H1 (cell line): ENCODE data around the gene SLC6A12. TPM values are rescaled to one million over a fixed set of nuclear protein-coding genes. Genes with fewer than 3 reads are reported as not detected.

ENCODE experiments used
- CTCF ChIA-PET: fragments of 300-600 bp; sonication (Branson Sonifier 250); formaldehyde crosslinking; loops from one replicate; lab custom pipeline; 2021; ENCODE audit not compliant: partially characterized antibody; lab: Charles Lee
- POLR2A ChIA-PET: fragments of 300-600 bp; sonication (Branson Sonifier 250); formaldehyde crosslinking; loops from one replicate; lab custom pipeline; 2021; ENCODE audit warnings: inconsistent platforms; ENCODE audit not compliant: partially characterized antibody; lab: Charles Lee
- DNase-seq, 2 experiments: peaks; one replicate each; pipeline versions ENCODE4 v3.0.0 to v3.0.0-alpha.2; 2010 to 2022; ENCODE audit warnings: low spot score in 2 of 2, low read depth in 1 of 2, mixed read lengths in 1 of 2
- FAIRE-seq: peaks from 2 replicates; lab custom pipeline; 2011; peaks lifted over from hg19 to GRCh38; lab: Jason Lieb, UNC
- H2AFZ ChIP-seq: 2 replicates; pipeline ENCODE4 v1.8.1; 2012; ENCODE audit warnings: low read length, inconsistent platforms
- H2AK5ac ChIP-seq: 2 replicates; pipeline ENCODE4 v1.6.1; 2013; ENCODE audit warnings: low read depth, low read length
- H2BK120ac ChIP-seq: replicated peaks from 2 replicates; pipeline ENCODE3; 2013; ENCODE audit warnings: low read depth, low read length, inconsistent platforms
- H2BK12ac ChIP-seq: 2 replicates; pipeline ENCODE4 v1.6.1; 2013; ENCODE audit warnings: low read depth, low read length
- H2BK15ac ChIP-seq: 2 replicates; pipeline ENCODE4 v1.6.1; 2013; ENCODE audit warnings: low read length
- H2BK20ac ChIP-seq: 2 replicates; pipeline ENCODE4 v1.6.1; 2013; ENCODE audit warnings: low read length
- H2BK5ac ChIP-seq: 2 replicates; pipeline ENCODE4 v1.6.1; 2013; ENCODE audit warnings: low read depth, low read length
- H3K14ac ChIP-seq: 2 replicates; pipeline ENCODE4 v1.6.1; 2013; ENCODE audit warnings: inconsistent platforms; ENCODE audit not compliant: insufficient read length
- H3K18ac ChIP-seq: 2 replicates; pipeline ENCODE4 v1.6.1; 2013; ENCODE audit warnings: low read length; ENCODE audit errors: extremely low read depth
- H3K23ac ChIP-seq: 2 replicates; pipeline ENCODE4 v1.6.1; 2013; ENCODE audit warnings: inconsistent platforms; ENCODE audit not compliant: insufficient read length
- H3K23me2 ChIP-seq: 2 replicates; pipeline ENCODE4 v1.6.1; 2013; ENCODE audit warnings: low read depth, low read length
- H3K27ac ChIP-seq: 2 replicates; pipeline ENCODE4 v1.6.1; 2011; ENCODE audit warnings: low read depth, low read length, inconsistent platforms
- H3K27me3 ChIP-seq, 4 experiments: replicated peaks in 1 of 4; 1 replicate in 1 of 4; 2 replicates in 3 of 4; pipeline versions ENCODE4 v1.6.1 to v1.8.1; 2011 to 2013; ENCODE audit warnings: low read length in 3 of 4, mild to moderate bottlenecking in 3 of 4, inconsistent platforms in 2 of 4, mixed read lengths in 2 of 4, moderate library complexity in 1 of 4; ENCODE audit not compliant: control insufficient read depth in 3 of 4, insufficient read depth in 3 of 4; ENCODE audit errors: extremely low read depth in 1 of 4
- H3K36me3 ChIP-seq, 4 experiments: 2 replicates each; pipeline versions ENCODE4 v1.6.1 to v1.8.1; 2011 to 2013; ENCODE audit warnings: mild to moderate bottlenecking in 4 of 4, low read length in 3 of 4, moderate library complexity in 2 of 4, control low read depth in 1 of 4, inconsistent platforms in 1 of 4; ENCODE audit not compliant: insufficient read depth in 4 of 4, control insufficient read depth in 2 of 4
- H3K4ac ChIP-seq: replicated peaks from 2 replicates; pipeline ENCODE3; 2013; ENCODE audit warnings: low read length, low read depth, mixed read lengths, inconsistent platforms; ENCODE audit not compliant: insufficient read length
- H3K4me1 ChIP-seq, 4 experiments: replicated peaks in 1 of 4; 1 replicate in 1 of 4; 2 replicates in 3 of 4; pipeline versions ENCODE4 v1.6.1 to v1.8.1; 2011 to 2013; ENCODE audit warnings: low read length in 3 of 4, inconsistent platforms in 2 of 4, mixed read lengths in 1 of 4; ENCODE audit not compliant: insufficient read depth in 4 of 4, control insufficient read depth in 3 of 4
- H3K4me2 ChIP-seq, 2 experiments: 2 replicates each; pipeline versions ENCODE4 v1.6.1 to v1.8.1; 2011 to 2013; ENCODE audit warnings: low read depth in 2 of 2, low read length in 2 of 2, control low read depth in 1 of 2, inconsistent platforms in 1 of 2, mild to moderate bottlenecking in 1 of 2; ENCODE audit not compliant: insufficient read depth in 1 of 2
- H3K4me3 ChIP-seq, 4 experiments: fragments of 200-600, 300-600 bp in 1 of 4; sonication (generic), shearing (Covaris generic), sonication (Bioruptor Twin) in 1 of 4; 2 replicates each; pipeline versions ENCODE4 v1.5.1 to v1.8.1; 2011 to 2016; ENCODE audit warnings: low read length in 4 of 4, low read depth in 3 of 4, control low read depth in 2 of 4, inconsistent platforms in 2 of 4, mild to moderate bottlenecking in 2 of 4, mixed read lengths in 1 of 4, moderate library complexity in 1 of 4; ENCODE audit not compliant: insufficient read depth in 2 of 4; ENCODE audit errors: extremely low read depth in 1 of 4
- H3K56ac ChIP-seq: replicated peaks from 2 replicates; pipeline ENCODE3; 2013; ENCODE audit warnings: low read depth, mild to moderate bottlenecking, mixed read lengths, low read length, inconsistent platforms; ENCODE audit not compliant: insufficient read length
- H3K79me1 ChIP-seq: 2 replicates; pipeline ENCODE4 v1.6.1; 2013; ENCODE audit warnings: low read depth, low read length, control low read depth
- H3K79me2 ChIP-seq, 2 experiments: 2 replicates each; pipeline versions ENCODE4 v1.6.1 to v1.8.1; 2012 to 2013; ENCODE audit warnings: low read length in 2 of 2, mild to moderate bottlenecking in 2 of 2, inconsistent platforms in 1 of 2; ENCODE audit not compliant: insufficient read depth in 2 of 2, control insufficient read depth in 1 of 2
- H3K9ac ChIP-seq, 4 experiments: replicated peaks in 1 of 4; 1 replicate in 1 of 4; 2 replicates in 3 of 4; pipeline versions ENCODE4 v1.6.1 to v1.8.1; 2011 to 2013; ENCODE audit warnings: low read depth in 3 of 4, low read length in 3 of 4, control low read depth in 2 of 4, mild to moderate bottlenecking in 2 of 4, moderate library complexity in 2 of 4, inconsistent platforms in 1 of 4; ENCODE audit errors: extremely low read depth in 1 of 4
- H3K9me3 ChIP-seq, 2 experiments: 2 replicates each; pipeline versions ENCODE4 v1.6.1 to v1.8.1; 2012 to 2013; ENCODE audit warnings: mild to moderate bottlenecking in 2 of 2, moderate library complexity in 2 of 2, control low read depth in 1 of 2, inconsistent platforms in 1 of 2, low read depth in 1 of 2, low read length in 1 of 2, mixed read lengths in 1 of 2; ENCODE audit not compliant: insufficient read depth in 2 of 2
- H4K20me1 ChIP-seq, 2 experiments: replicated peaks in 1 of 2; 2 replicates each; pipeline versions ENCODE3 to v1.8.1; 2011 to 2013; ENCODE audit warnings: inconsistent platforms in 2 of 2, low read length in 2 of 2, mild to moderate bottlenecking in 1 of 2; ENCODE audit not compliant: insufficient read depth in 2 of 2, control insufficient read depth in 1 of 2
- H4K5ac ChIP-seq: 2 replicates; pipeline ENCODE4 v1.6.1; 2013; ENCODE audit warnings: low read length, low read depth, mixed read lengths, inconsistent platforms; ENCODE audit not compliant: insufficient read length
- H4K8ac ChIP-seq: 2 replicates; pipeline ENCODE4 v1.8.0; 2013; ENCODE audit warnings: mild to moderate bottlenecking, moderate library complexity, low read length, inconsistent platforms; ENCODE audit not compliant: insufficient read depth; ENCODE audit errors: extremely low read depth
- H4K91ac ChIP-seq: replicated peaks from 2 replicates; pipeline ENCODE3; 2013; ENCODE audit warnings: low read length, mixed read lengths, inconsistent platforms; ENCODE audit not compliant: insufficient read length
- CHD2 ChIP-seq: IDR thresholded peaks from 2 replicates; pipeline ENCODE4 v1.6.1; 2012; ENCODE audit warnings: low read length, improper control_type of control experiment
- CREB1 ChIP-seq: IDR thresholded peaks from 2 replicates; pipeline ENCODE4 v1.6.1; 2012; ENCODE audit warnings: inconsistent platforms
- CTBP2 ChIP-seq: IDR thresholded peaks from 2 replicates; pipeline ENCODE4 v1.7.0; 2011; ENCODE audit warnings: borderline replicate concordance, mild to moderate bottlenecking, moderate library complexity, mixed read lengths, low read length; ENCODE audit not compliant: insufficient read depth, insufficient read length
- HDAC6 ChIP-seq: IDR thresholded peaks from one replicate; pipeline ENCODE4 v1.7.1; 2012; ENCODE audit warnings: low read depth, mild to moderate bottlenecking, inconsistent platforms, low read length, moderate library complexity
- KDM5A ChIP-seq: fragments of 200-600 bp; IDR thresholded peaks from 2 replicates; pipeline ENCODE4 v1.7.1; 2012; ENCODE audit warnings: mild to moderate bottlenecking, low read length, inconsistent platforms, mixed read lengths
- MAX ChIP-seq: IDR thresholded peaks from 2 replicates; pipeline ENCODE4 v1.6.1; 2012; ENCODE audit warnings: inconsistent platforms
- POLR2A ChIP-seq, 2 experiments: IDR thresholded peaks; 1 replicate in 1 of 2; 2 replicates in 1 of 2; pipeline ENCODE4 v1.6.1; 2011; ENCODE audit warnings: low read depth in 2 of 2, low read length in 2 of 2, mild to moderate bottlenecking in 2 of 2; ENCODE audit errors: control extremely low read depth in 1 of 2
- POLR2AphosphoS5 ChIP-seq: IDR thresholded peaks from 2 replicates; pipeline ENCODE4 v1.6.1; 2011; ENCODE audit warnings: low read depth, low read length
- SAP30 ChIP-seq: fragments of 300-600 bp; sonication (generic); IDR thresholded peaks from 2 replicates; pipeline ENCODE4 v1.7.1; 2012; ENCODE audit warnings: low read length, moderate library complexity, mild to moderate bottlenecking, inconsistent platforms; ENCODE audit not compliant: insufficient read depth, insufficient replicate concordance
- SP2 ChIP-seq: IDR thresholded peaks from 2 replicates; pipeline ENCODE4 v1.6.1; 2012; ENCODE audit warnings: mild to moderate bottlenecking, low read length, inconsistent platforms
- TAF7 ChIP-seq: optimal IDR thresholded peaks from 2 replicates; pipeline ENCODE3; 2011; ENCODE audit warnings: low read depth, mild to moderate bottlenecking, inconsistent platforms, low read length, moderate library complexity, borderline replicate concordance
- WGBS, 2 experiments: shearing (Covaris generic) in 1 of 2; methylation state at CpG; one replicate each; pipeline versions ENCODE4 v1.1.6 to v1.1.7; 2013 to 2015; ENCODE audit warnings: low lambda C conversion rate in 2 of 2, mixed read lengths in 2 of 2, inconsistent platforms in 1 of 2, low coverage in 1 of 2, missing lambda C conversion rate in 1 of 2; ENCODE audit not compliant: insufficient replicate concordance in 2 of 2, insufficient coverage in 1 of 2, insufficient read length in 1 of 2; ENCODE audit errors: extremely low coverage in 1 of 2, missing lambda C conversion rate in 1 of 2; 5-methylcytosine and 5-hydroxymethylcytosine counted together
- polyA plus RNA-seq, 7 experiments: library from polyadenylated mRNA; depleted of rRNA in 3 of 7; stranded (reverse) in 5 of 7; unstranded in 2 of 7; fragments of >200 nt in 5 of 7; fragments of 200-250 nt in 2 of 7; gene quantifications; 1 replicate in 5 of 7; 2 replicates in 1 of 7; 4 replicates in 1 of 7; pipeline versions ENCODE4 v1.2.1 to v1.2.3, GENCODE V29; 2011 to 2013; ENCODE audit warnings: missing spikeins in 2 of 7, mixed read lengths in 2 of 7
- total RNA-seq: library from RNA; stranded (reverse); fragmentation: NEBNext Ultra II Directional; extraction: Animal tissue kit (Norgen Biotek cat#: 25700); gene quantifications from 2 replicates; pipeline ENCODE4 v1.2.1, GENCODE V29; 2021
- TF ChIP-seq, protein P1 (sequence below): IDR thresholded peaks from 2 replicates; pipeline ENCODE4 v1.6.1; 2011; ENCODE audit warnings: low read length, improper control_type of control experiment

Gene SLC6A12
- total and polyA plus RNA-seq, 2 of the 8 experiments (the other 6 are each of a cell fraction or from before 2014, with no cell fraction given), result 0.70 to 1.1 TPM

GRCh38 chr12:165862-166368, 48.0 kb downstream of the SLC6A12 start:
- no peak overlapping the region for H3K4me2 ChIP-seq
- no peak overlapping the region for H3K56ac ChIP-seq
- H3K27ac ChIP-seq, result no peak overlapping the region
- FAIRE-seq (no peak), DNase-seq (no peak)
- ChIA-PET POLR2A (interaction anchor here (1.3 kb wide), 1 partner anchor 13 kb away, joined by 3 read pairs; no protein-coding TSS in a partner anchor), CTCF (interaction anchor here (0.7 to 3.6 kb wide), 10 partner anchors 11 to 54 kb away, joined by 3 to 29 read pairs (median 5); no protein-coding TSS in a partner anchor)
- H4K91ac ChIP-seq, result no peak overlapping the region
- no peak overlapping the region for H2AFZ ChIP-seq
- no peak overlapping the region for H4K5ac ChIP-seq
- no peak overlapping the region for H3K23ac ChIP-seq
- H3K4ac ChIP-seq, result no peak overlapping the region
- H3K9me3 ChIP-seq, result no peaks in the 10 kb centered on the region
- H4K20me1 ChIP-seq, result no peaks in the 10 kb centered on the region
- no peaks in the 10 kb centered on the region for H3K79me2 ChIP-seq
- H3K27me3 ChIP-seq, result peaks cover 0 to 3% (median 2%) of the 10 kb centered on the region in 4 experiments; a peak in 1 of 7 replicates
- H2BK120ac ChIP-seq, result no peak overlapping the region
- H4K8ac ChIP-seq, result peak overlapping the region; percentile 69; the same call in 1 of the 2 replicates
- no peak overlapping the region for H2AK5ac ChIP-seq
- no peak overlapping the region for H3K18ac ChIP-seq
- H3K79me1 ChIP-seq, result no peaks in the 10 kb centered on the region
- no peak overlapping the region for H2BK12ac ChIP-seq
- H3K9ac ChIP-seq, result no peak overlapping the region
- no peak overlapping the region for H3K4me3 ChIP-seq
- H3K4me1 ChIP-seq, result peaks cover 3 to 25% (median 16%) of the 10 kb centered on the region in 4 experiments
- H2BK5ac ChIP-seq, result no peak overlapping the region
- 88% methylated on average over 13 of the region's 15 CpGs; no CpG with 5 or more reads in 1 of the 2 experiments for WGBS, 2 experiments
- no peak overlapping the region for H2BK15ac ChIP-seq
- H2BK20ac ChIP-seq, result no peak overlapping the region
- no peaks in the 10 kb centered on the region for H3K23me2 ChIP-seq
- H3K36me3 ChIP-seq, result no peaks in the 10 kb centered on the region
- H3K14ac ChIP-seq, result no peak overlapping the region
- TF ChIP-seq POLR2AphosphoS5 (no peak), POLR2A (IDR thresholded peaks at IDR 0.05; ENCODE audit: control extremely low read depth in 1 of 2, low read depth in 2 of 2, low read length in 2 of 2) (no peak), HDAC6 (no peak), SP2 (no peak), CHD2 (no peak), TAF7 (no peak), CTBP2 (no peak), MAX (no peak), KDM5A (no peak), CREB1 (no peak), SAP30 (no peak)
- TF ChIP-seq, protein P1, sequence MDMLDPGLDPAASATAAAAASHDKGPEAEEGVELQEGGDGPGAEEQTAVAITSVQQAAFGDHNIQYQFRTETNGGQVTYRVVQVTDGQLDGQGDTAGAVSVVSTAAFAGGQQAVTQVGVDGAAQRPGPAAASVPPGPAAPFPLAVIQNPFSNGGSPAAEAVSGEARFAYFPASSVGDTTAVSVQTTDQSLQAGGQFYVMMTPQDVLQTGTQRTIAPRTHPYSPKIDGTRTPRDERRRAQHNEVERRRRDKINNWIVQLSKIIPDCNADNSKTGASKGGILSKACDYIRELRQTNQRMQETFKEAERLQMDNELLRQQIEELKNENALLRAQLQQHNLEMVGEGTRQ, result no peak
